NCI-H1436 (cell line): Measurements from ENCODE around the gene GSTM4.
"Not testable (repeated sequence)": the region's sequence is repeated elsewhere in the genome, so short reads cannot be mapped to it uniquely, and the experiment has no call there.

Experiments
- DNase-seq: peaks from one replicate; lab custom pipeline; 2025; lab: John Stamatoyannopoulos, UW

The GSTM4 gene

DNA sequence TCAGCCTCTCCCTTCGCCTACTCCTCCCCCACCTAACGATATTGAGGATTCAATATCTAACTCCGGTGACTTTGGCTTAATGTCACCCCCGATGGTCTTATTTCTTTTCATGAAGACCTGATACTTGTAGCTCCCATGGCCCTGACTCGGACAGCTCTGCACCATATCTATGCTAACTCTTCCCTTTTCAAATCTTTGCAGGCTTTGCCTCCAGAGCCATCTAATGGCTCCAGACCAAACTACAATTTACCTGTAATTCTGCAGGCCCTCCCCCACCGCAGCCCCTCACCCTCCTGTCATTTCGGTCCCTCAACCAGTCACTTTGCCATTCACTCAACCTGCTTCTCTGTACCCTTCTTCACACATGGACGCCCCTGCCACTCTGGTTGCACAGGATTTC is 48.3 kb downstream of the GSTM4 start:
- DNase-seq: no peak

DNA sequence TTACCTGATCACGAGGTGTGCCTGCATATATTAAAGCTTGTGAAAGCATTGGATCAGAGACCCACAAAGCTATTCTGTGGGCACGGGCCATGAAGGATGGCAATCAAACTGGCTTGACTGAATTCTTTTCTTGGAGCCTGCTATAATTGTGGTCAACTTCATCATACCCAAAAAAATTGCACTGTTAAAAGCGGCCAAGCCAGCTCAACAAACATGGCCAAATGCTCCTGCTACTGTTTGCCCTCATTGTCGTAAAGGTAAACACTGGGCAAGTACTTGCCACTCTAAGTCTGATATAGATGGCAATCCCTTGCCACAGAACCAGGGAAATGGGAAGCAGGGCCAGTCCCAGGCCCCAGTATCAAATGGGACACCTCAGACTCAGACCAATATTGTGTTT is 49.5 kb downstream of the GSTM4 start:
- DNase-seq: no peak

DNA sequence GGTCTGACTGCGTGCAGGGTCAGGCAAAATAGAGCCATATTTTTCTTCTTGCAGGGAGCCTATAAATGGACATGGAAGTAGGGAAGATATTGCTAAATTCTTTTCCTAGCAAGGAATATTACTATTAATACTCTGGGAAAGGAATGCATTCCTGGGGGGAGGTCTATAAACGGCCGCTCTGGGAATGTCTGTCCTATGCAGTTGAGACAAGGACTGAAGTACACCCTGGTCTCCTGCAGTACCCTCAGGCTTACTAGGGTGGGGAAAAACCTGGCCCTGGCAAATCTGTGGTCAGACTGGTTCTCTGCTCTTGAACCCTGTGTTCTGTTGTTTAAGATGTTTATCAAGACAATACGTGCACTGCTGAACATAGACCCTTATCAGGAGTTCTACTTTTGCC is 53.0 kb downstream of the GSTM4 start:
- DNase-seq: not testable (repeated sequence)

DNA sequence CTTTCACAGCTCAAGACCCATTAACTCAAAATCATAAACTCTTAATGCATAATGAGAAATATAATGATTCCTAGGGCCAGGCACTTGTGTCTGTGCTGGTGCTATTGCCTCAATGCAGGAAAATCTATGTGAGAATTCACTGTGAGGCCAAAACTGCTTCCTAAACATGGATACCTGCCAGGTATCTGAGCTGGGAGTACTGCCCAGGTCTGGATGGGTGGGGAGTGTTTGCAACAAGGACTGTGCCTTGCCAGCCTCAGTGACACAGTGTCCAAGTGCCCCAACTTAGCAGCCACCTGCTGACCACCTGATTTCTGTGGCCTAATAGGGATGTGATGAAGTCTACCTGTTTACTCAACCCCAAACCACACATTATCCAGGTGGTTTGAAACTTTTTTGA is 53.9 kb downstream of the GSTM4 start:
- not testable (repeated sequence) for DNase-seq
